WERI-Rb-1 (cell line): Measurements from ENCODE around the gene HYDIN.
A peak's percentile ranks its signal among the peaks of the same experiment; 100 is the strongest.

Source experiments
- DNase-seq: peaks from one replicate; pipeline ENCODE4 v3.0.0-alpha.2; 2020
- H3K27ac ChIP-seq: fragments of 250-450 bp; sonication (Bioruptor Pico); 2 replicates; pipeline ENCODE4 v1.5.1; 2020; ENCODE audit warnings: mild to moderate bottlenecking, moderate library complexity
- H3K27me3 ChIP-seq: fragments of 250-450 bp; sonication (Bioruptor Pico); 2 replicates; pipeline ENCODE4 v1.5.1; 2021; ENCODE audit warnings: mild to moderate bottlenecking, low read depth, moderate library complexity; ENCODE audit not compliant: insufficient read depth, severe bottlenecking
- H3K36me3 ChIP-seq: fragments of 250-450 bp; sonication (Bioruptor Pico); 2 replicates; pipeline ENCODE4 v1.5.1; 2020; ENCODE audit warnings: mild to moderate bottlenecking, moderate library complexity
- H3K4me3 ChIP-seq: 2 replicates; pipeline ENCODE4 v1.5.1; 2011; ENCODE audit warnings: low read depth, mild to moderate bottlenecking, control low read depth, low read length
- H3K9me3 ChIP-seq: fragments of 250-450 bp; sonication (Bioruptor Pico); 2 replicates; pipeline ENCODE4 v1.5.1; 2021; ENCODE audit warnings: mild to moderate bottlenecking, moderate library complexity; ENCODE audit not compliant: severe bottlenecking
- CTCF ChIP-seq: IDR thresholded peaks from 2 replicates; pipeline ENCODE4 v1.5.1; 2011; ENCODE audit warnings: low read depth, mild to moderate bottlenecking, control low read depth, inconsistent platforms, low read length

HYDIN gene

GRCh38 chr16:70800781-70801480 lies 429.6 kb downstream of the HYDIN start, which contains the start of gene VAC14:
Gene VAC14 (minus strand): TSS chr16:70801158. CDS start chr16:70800900, 258 bp downstream.
- H3K27me3 ChIP-seq: no peaks in the 10 kb centered on the region
- TF ChIP-seq CTCF: no peak
- peak within 1 kb of the TSS; percentile 71 for H3K27ac ChIP-seq
- H3K36me3 ChIP-seq: peaks cover 13% of the 10 kb centered on the region; the same call in 1 of the 2 replicates
- peak within 1 kb of the TSS; percentile 66 for H3K4me3 ChIP-seq
- peaks cover 6% of the 10 kb centered on the region for H3K9me3 ChIP-seq
- DNase-seq: peak; percentile 96

- H3K27ac ChIP-seq: peak overlapping the region; percentile 71
- DNase-seq: no peak
- H3K36me3 ChIP-seq: peaks cover 13% of the 10 kb centered on the region; the same call in 1 of the 2 replicates
- no peaks in the 10 kb centered on the region for H3K27me3 ChIP-seq
- peaks cover 6% of the 10 kb centered on the region for H3K9me3 ChIP-seq
- TF ChIP-seq CTCF: no peak
- H3K4me3 ChIP-seq: peak overlapping the region; percentile 66
Measured at GRCh38 chr16:70800311-70800710, 430.2 kb downstream of the HYDIN start.

GRCh38 chr16:70796301-70796700 lies 434.2 kb downstream of the HYDIN start:
- Histone ChIP-seq H3K4me3 (no peak overlapping the region), H3K9me3 (no peaks in the 10 kb centered on the region), H3K27ac (no peak overlapping the region), H3K36me3 (peaks cover 13% of the 10 kb centered on the region), H3K27me3 (no peaks in the 10 kb centered on the region)
- no peak for DNase-seq
- no peak for TF ChIP-seq CTCF

GRCh38 chr16:70795296-70795912 lies 435.1 kb downstream of the HYDIN start:
- TF ChIP-seq CTCF: no peak
- no peak for DNase-seq
- Histone ChIP-seq H3K36me3 (peaks cover 13% of the 10 kb centered on the region), H3K27ac (no peak overlapping the region), H3K27me3 (no peaks in the 10 kb centered on the region), H3K9me3 (no peaks in the 10 kb centered on the region), H3K4me3 (no peak overlapping the region)

- TF ChIP-seq CTCF: no peak
- Histone ChIP-seq H3K9me3 (no peaks in the 10 kb centered on the region), H3K36me3 (peaks cover 12% of the 10 kb centered on the region), H3K27ac (no peak overlapping the region), H3K4me3 (no peak overlapping the region), H3K27me3 (no peaks in the 10 kb centered on the region)
- DNase-seq: no peak
Measured at GRCh38 chr16:70793851-70794502, 436.5 kb downstream of the HYDIN start.
